Lower lobe of right lung (tissue), 2 donors: ENCODE measurements around the gene CGB7. TPM values are rescaled to one million over a fixed set of nuclear protein-coding genes. Genes with fewer than 3 reads are reported as not detected.
"Not testable (repeated sequence)": the region's sequence is repeated elsewhere in the genome, so short reads cannot be mapped to it uniquely, and the experiment has no call there.

Source experiments
- ATAC-seq, 2 donors: fragments of 200-7000 bp; cut with Tn5 transposase; one replicate each; pipeline ENCODE4 v1.9.1; 2020 to 2022; ENCODE audit warnings: mild to moderate bottlenecking in 2 of 2, moderate library complexity in 2 of 2
- DNase-seq: peaks from one replicate; pipeline ENCODE4 v3.0.0-alpha.2; 2020
- H3K27ac ChIP-seq: fragments of 200-600 bp; one replicate; pipeline ENCODE4 v1.8.0; 2022
- H3K27me3 ChIP-seq: fragments of 200-600 bp; one replicate; pipeline ENCODE4 v1.8.0; 2022; ENCODE audit warnings: low read depth
- H3K36me3 ChIP-seq: fragments of 200-600 bp; one replicate; pipeline ENCODE4 v1.8.0; 2022; ENCODE audit warnings: mild to moderate bottlenecking
- H3K4me1 ChIP-seq: fragments of 200-600 bp; one replicate; pipeline ENCODE4 v1.8.0; 2022
- H3K4me3 ChIP-seq: fragments of 200-600 bp; one replicate; pipeline ENCODE4 v1.8.0; 2022; ENCODE audit warnings: mild to moderate bottlenecking
- H3K9me3 ChIP-seq: fragments of 200-600 bp; one replicate; pipeline ENCODE4 v1.8.0; 2022
- CTCF ChIP-seq: fragments of 200-600 bp; IDR thresholded peaks from one replicate; pipeline ENCODE4 v1.8.0; 2022; ENCODE audit warnings: antibody characterized with exemption, mild to moderate bottlenecking
- intact Hi-C: fragments of 100-400 bp; cut with DNase I; formaldehyde crosslinking; loops from one replicate; pipeline ENCODE4 v1.11.0; 2022
- total RNA-seq: library from RNA; stranded (reverse); fragmentation: NEBNext Ultra II Directional; extraction: Animal tissue kit (Norgen Biotek cat#: 25700); gene quantifications from one replicate; pipeline ENCODE4 v1.2.1, GENCODE V29; 2021
- donor health status: DM: no; HTN: yes; CAD: no; lungs with severe emphysema.

The CGB7 gene
- total RNA-seq, 1 donor from 2014 or later: 0.77 TPM

- Histone ChIP-seq H3K4me1 (peaks cover 21% of the 10 kb centered on the region), H3K36me3 (no peaks in the 10 kb centered on the region), H3K4me3 (no peak overlapping the region), H3K9me3 (no peaks in the 10 kb centered on the region), H3K27me3 (peaks cover 7% of the 10 kb centered on the region), H3K27ac (no peak overlapping the region)
- intact Hi-C loops: no loop called here
- TF ChIP-seq CTCF: no peak
- DNase-seq: no peak
- ATAC-seq: no peak
These were observed 35.4 kb downstream of the CGB7 start for GRCh38 chr19:49022116-49022515.

- H3K4me1 ChIP-seq: peaks cover 21% of the 10 kb centered on the region
- no peak overlapping the region for H3K4me3 ChIP-seq
- no peaks in the 10 kb centered on the region for H3K9me3 ChIP-seq
- H3K27me3 ChIP-seq: peaks cover 7% of the 10 kb centered on the region
- DNase-seq (no peak), ATAC-seq (no peak)
- TF ChIP-seq CTCF: no peak
- intact Hi-C loops: no loop called here
- no peaks in the 10 kb centered on the region for H3K36me3 ChIP-seq
- H3K27ac ChIP-seq: no peak overlapping the region
These were observed 36.3 kb downstream of the CGB7 start for GRCh38 chr19:49020931-49021895.

GRCh38 chr19:49020342-49020741 is 37.2 kb downstream of the CGB7 start:
- H3K4me3 ChIP-seq: no peak overlapping the region
- H3K27me3 ChIP-seq: peaks cover 7% of the 10 kb centered on the region
- peaks cover 3% of the 10 kb centered on the region for H3K36me3 ChIP-seq
- ATAC-seq: no peak
- peaks cover 21% of the 10 kb centered on the region for H3K4me1 ChIP-seq
- DNase-seq: no peak
- no peak for TF ChIP-seq CTCF
- intact Hi-C loops: no loop called here
- H3K27ac ChIP-seq: no peak overlapping the region
- H3K9me3 ChIP-seq: no peaks in the 10 kb centered on the region

- no peak for TF ChIP-seq CTCF
- H3K27ac ChIP-seq: no peak overlapping the region
- no peaks in the 10 kb centered on the region for H3K9me3 ChIP-seq
- peaks cover 12% of the 10 kb centered on the region for H3K36me3 ChIP-seq
- intact Hi-C loops: no loop called here
- peak overlapping the region; percentile 54 for H3K4me3 ChIP-seq
- peaks cover 7% of the 10 kb centered on the region for H3K27me3 ChIP-seq
- peak; percentile 92 for DNase-seq
- peaks cover 21% of the 10 kb centered on the region for H3K4me1 ChIP-seq
- ATAC-seq: peak; percentile 84 to 87
These were observed 38.2 kb downstream of the CGB7 start for GRCh38 chr19:49019242-49019932.

GRCh38 chr19:49018388-49019241 is 38.9 kb downstream of the CGB7 start:
- ATAC-seq: peak; percentile 14 to 42
- peak; percentile 58 for DNase-seq
- Histone ChIP-seq H3K4me1 (peaks cover 21% of the 10 kb centered on the region), H3K36me3 (peaks cover 17% of the 10 kb centered on the region), H3K4me3 (peak overlapping the region; percentile 54)
- H3K27ac ChIP-seq, intact Hi-C loops, H3K27me3 ChIP-seq, H3K9me3 ChIP-seq: not testable (repeated sequence)
